Hematopoietic multipotent progenitor cell treated with erythropoietin and hydrocortisone succinate and interleukin-3 and kit ligand, for 17 days (in vitro differentiated cells): ENCODE data around the gene TMEM69.
"Not testable (repeated sequence)": the region's sequence is repeated elsewhere in the genome, so short reads cannot be mapped to it uniquely, and the experiment has no call there.

ENCODE experiments used
- DNase-seq: peaks from one replicate; pipeline ENCODE4 v3.0.0-alpha.2; 2015; ENCODE audit warnings: low spot score

The TMEM69 gene

GRCh38 chr1:45739641-45740156 lies 51.7 kb downstream of the TMEM69 start:
- not testable (repeated sequence) for DNase-seq
